ENCODE measurements around the gene IL1RAPL2. TPM values are rescaled to one million over a fixed set of nuclear protein-coding genes. Genes with fewer than 3 reads are reported as not detected.

Gene IL1RAPL2
- total RNA-seq, 1 donor from 2014 or later: not detected

DNA sequence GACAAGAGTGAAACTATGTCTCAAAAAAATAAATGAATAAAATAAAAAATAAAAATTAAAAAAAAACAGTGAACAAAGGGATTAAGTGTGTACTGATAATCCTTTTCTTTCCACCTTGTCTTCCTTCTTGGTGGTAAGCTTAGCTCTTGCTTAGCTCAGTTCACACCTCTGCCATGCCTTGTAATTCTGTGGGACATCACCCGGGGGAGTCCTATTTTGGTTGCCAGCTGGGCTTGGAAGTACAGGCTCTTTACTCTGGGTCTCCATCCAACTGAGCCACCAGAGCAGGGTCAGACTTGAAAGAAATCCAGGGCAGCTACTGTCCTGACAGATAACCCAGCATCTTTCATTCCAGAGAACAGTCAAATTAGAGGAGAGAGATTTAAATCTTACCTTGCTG lies 858.7 kb downstream of the IL1RAPL2 start:
- ATAC-seq (ENCODE audit: low read depth) (no peak), DNase-seq (no peak)
- peaks cover 2% of the 10 kb centered on the region for H3K9me3 Mint-ChIP-seq
- no peaks in the 10 kb centered on the region for H3K36me3 Mint-ChIP-seq (ENCODE audit: low read depth)
- no peaks in the 10 kb centered on the region for H3K4me1 Mint-ChIP-seq
- no peak overlapping the region for H3K4me3 Mint-ChIP-seq
- ChIA-PET CTCF (no interaction called here), POLR2A (no interaction called here)
- TF ChIP-seq, protein P1, sequence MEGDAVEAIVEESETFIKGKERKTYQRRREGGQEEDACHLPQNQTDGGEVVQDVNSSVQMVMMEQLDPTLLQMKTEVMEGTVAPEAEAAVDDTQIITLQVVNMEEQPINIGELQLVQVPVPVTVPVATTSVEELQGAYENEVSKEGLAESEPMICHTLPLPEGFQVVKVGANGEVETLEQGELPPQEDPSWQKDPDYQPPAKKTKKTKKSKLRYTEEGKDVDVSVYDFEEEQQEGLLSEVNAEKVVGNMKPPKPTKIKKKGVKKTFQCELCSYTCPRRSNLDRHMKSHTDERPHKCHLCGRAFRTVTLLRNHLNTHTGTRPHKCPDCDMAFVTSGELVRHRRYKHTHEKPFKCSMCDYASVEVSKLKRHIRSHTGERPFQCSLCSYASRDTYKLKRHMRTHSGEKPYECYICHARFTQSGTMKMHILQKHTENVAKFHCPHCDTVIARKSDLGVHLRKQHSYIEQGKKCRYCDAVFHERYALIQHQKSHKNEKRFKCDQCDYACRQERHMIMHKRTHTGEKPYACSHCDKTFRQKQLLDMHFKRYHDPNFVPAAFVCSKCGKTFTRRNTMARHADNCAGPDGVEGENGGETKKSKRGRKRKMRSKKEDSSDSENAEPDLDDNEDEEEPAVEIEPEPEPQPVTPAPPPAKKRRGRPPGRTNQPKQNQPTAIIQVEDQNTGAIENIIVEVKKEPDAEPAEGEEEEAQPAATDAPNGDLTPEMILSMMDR (IDR thresholded peaks at IDR 0.05): no peak
- H3K27me3 Mint-ChIP-seq: no peaks in the 10 kb centered on the region
- no peak overlapping the region for H3K27ac Mint-ChIP-seq
- intact Hi-C loops (cut with micrococcal nuclease): no loop called here

DNA sequence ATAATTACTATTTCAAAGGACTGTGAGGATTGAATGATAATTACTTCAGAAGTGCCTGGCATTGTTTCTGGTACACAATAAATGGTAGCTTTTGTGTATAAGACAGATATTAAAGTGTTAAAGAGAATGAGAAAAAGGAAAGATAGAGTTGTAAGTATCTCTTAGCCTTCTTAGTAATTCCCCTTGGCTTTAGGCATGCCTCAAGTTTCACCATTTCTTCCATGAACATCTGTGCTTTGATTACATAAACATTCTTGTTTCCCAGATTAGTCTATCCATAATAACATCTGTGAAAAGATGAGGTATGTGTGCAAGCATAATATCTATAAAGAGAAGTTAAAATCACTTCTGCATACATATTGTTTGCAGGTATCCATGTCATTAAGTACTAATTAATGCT lies 885.4 kb downstream of the IL1RAPL2 start:
- H3K36me3 Mint-ChIP-seq (ENCODE audit: low read depth): no peaks in the 10 kb centered on the region
- TF ChIP-seq, protein P1 (IDR thresholded peaks at IDR 0.05): no peak
- no peaks in the 10 kb centered on the region for H3K27me3 Mint-ChIP-seq
- H3K9me3 Mint-ChIP-seq: no peaks in the 10 kb centered on the region
- intact Hi-C loops (cut with micrococcal nuclease): no loop called here
- ChIA-PET CTCF (no interaction called here), POLR2A (no interaction called here)
- no peak overlapping the region for H3K4me3 Mint-ChIP-seq
- H3K4me1 Mint-ChIP-seq: no peaks in the 10 kb centered on the region
- DNase-seq (no peak), ATAC-seq (ENCODE audit: low read depth) (no peak)
- no peak overlapping the region for H3K27ac Mint-ChIP-seq

DNA sequence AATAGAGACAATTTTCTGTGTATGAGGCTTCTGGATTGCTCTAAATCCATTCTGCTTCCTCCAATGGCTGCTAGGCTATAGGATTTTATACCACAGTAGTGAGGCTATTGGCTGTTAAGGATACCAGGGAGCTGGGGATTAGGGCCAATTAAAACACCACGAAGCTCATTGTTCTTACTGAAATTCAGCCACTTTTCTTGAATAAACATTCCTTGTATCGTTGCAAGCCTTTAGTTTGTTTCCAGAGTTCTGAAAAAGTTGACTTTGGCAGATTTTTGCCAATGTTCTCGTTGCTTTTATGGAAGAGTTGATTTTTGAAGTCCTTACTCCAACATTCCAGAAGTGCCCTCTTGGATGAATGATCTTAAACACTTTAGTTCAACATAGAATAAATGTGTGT lies 892.8 kb downstream of the IL1RAPL2 start:
- intact Hi-C loops (cut with micrococcal nuclease): no loop called here
- DNase-seq: no peak
- no peaks in the 10 kb centered on the region for H3K4me1 Mint-ChIP-seq
- H3K27ac Mint-ChIP-seq: no peak overlapping the region
- no peak overlapping the region for H3K4me3 Mint-ChIP-seq
- ChIA-PET CTCF (no interaction called here), POLR2A (no interaction called here)
- ATAC-seq (ENCODE audit: low read depth): no peak
- TF ChIP-seq, protein P1 (IDR thresholded peaks at IDR 0.05): no peak
- no peaks in the 10 kb centered on the region for H3K36me3 Mint-ChIP-seq (ENCODE audit: low read depth)
- H3K9me3 Mint-ChIP-seq: peaks cover 2% of the 10 kb centered on the region
- no peaks in the 10 kb centered on the region for H3K27me3 Mint-ChIP-seq

DNA sequence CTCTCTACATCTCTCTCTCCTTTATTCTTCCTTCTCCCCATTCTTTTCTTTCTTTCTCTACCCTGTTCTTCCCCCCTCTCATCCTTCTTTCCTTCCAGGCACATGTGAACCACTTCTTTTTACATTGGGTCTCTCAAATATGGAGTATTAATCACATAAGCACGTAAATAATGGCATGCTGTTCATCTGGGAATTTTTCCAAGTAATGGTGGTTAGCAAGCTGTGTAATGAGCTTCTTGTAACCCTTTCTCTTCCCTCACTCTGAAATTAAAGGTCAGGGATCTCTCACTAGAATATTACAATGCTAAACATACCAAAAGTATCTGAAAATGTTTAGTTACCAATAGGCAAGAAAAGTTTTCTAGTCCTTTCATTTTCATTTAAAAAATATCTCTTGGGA lies 894.4 kb downstream of the IL1RAPL2 start:
- H3K27me3 Mint-ChIP-seq: no peaks in the 10 kb centered on the region

DNA sequence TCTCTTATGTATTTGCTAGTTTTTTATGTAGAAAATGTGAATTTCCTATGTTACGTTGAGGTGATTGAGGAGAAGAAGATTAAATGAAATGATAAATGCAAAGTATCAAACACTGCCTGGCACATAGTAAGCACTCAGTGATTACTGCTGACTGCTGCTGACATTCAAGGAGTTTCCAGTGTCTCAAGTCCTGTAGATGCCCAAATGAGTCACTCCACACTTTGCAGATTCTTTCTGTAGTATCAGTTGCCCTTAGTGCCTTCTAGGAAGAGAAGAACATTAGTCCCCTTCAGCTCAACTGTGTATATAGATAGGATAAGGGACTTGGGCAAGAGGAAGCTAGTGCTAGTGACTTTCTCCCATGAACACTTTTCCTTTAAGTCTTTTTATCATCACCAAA lies 895.0 kb downstream of the IL1RAPL2 start:
- ChIA-PET POLR2A (no interaction called here), CTCF (no interaction called here)
- ATAC-seq (ENCODE audit: low read depth) (no peak), DNase-seq (no peak)
- no peaks in the 10 kb centered on the region for H3K27me3 Mint-ChIP-seq
- H3K4me3 Mint-ChIP-seq: no peak overlapping the region
- H3K36me3 Mint-ChIP-seq (ENCODE audit: low read depth): no peaks in the 10 kb centered on the region
- intact Hi-C loops (cut with micrococcal nuclease): no loop called here
- TF ChIP-seq, protein P1 (IDR thresholded peaks at IDR 0.05): no peak
- peaks cover 2% of the 10 kb centered on the region for H3K9me3 Mint-ChIP-seq
- H3K4me1 Mint-ChIP-seq: no peaks in the 10 kb centered on the region
- no peak overlapping the region for H3K27ac Mint-ChIP-seq

More for the DNA sequence above, 894.4 kb downstream of the IL1RAPL2 start:
- Mint-ChIP-seq H3K27ac (no peak overlapping the region), H3K9me3 (peaks cover 2% of the 10 kb centered on the region), H3K4me1 (no peaks in the 10 kb centered on the region), H3K4me3 (no peak overlapping the region), H3K36me3 (ENCODE audit: low read depth) (no peaks in the 10 kb centered on the region)
- ChIA-PET CTCF (no interaction called here), POLR2A (no interaction called here)
- ATAC-seq (ENCODE audit: low read depth) (no peak), DNase-seq (no peak)
- TF ChIP-seq, protein P1 (IDR thresholded peaks at IDR 0.05): no peak
- intact Hi-C loops (cut with micrococcal nuclease): no loop called here

All from activated B cell treated with CpG ODN at 0.5 μM for 24 hours (primary cell).